HG02571 (cell line): Measurements from ENCODE around the gene KRT78.

ENCODE experiments used
- ATAC-seq: cut with Tn5 transposase; IDR thresholded peaks from one replicate; pipeline ENCODE4 v1.9.1; 2021; ENCODE audit warnings: mild to moderate bottlenecking, moderate library complexity; ENCODE audit not compliant: unreplicated experiment

KRT78 gene

GRCh38 chr12:52813203-52813819, 35.5 kb downstream of the KRT78 start:
- ATAC-seq: no peak

- ATAC-seq: no peak
These were observed 36.0 kb downstream of the KRT78 start for GRCh38 chr12:52812749-52813148.

DNA sequence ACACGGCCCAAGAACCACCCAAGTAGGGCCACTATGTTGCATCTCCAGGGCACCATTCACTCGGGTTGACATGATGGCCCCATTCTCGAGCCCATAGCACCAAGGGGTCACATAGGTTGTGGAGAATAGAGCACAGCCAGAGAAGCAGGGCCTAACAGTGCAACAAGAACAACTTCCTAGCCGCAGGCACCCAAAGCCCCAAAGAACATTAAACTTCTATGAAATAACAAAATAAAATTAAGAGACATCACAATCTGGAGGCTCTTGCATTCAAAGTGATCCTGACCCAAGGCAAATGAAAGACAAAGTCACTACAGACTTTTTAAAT, 36.8 kb downstream of the KRT78 start:
- no peak for ATAC-seq

GRCh38 chr12:52811191-52812072, 37.4 kb downstream of the KRT78 start:
- ATAC-seq: no peak

DNA sequence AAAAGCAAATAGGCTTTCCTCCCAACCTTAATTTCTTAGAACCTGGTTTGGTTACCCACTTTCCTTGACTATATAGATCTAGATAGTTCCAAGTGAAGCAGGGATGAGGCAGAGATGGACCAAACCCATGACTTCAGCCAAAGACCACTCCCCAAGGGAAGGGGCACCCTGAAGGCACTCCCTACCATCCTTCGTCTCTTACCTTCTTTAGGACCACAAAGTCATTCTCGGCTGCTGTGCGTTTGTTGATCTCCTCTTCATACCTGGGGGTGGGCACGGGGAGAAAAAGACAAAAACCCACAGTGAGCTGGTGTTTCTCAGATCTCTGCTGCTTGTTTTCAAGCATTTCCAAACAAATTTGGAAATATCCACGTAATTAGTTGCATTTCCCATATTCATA, 38.2 kb downstream of the KRT78 start:
- no peak for ATAC-seq

DNA sequence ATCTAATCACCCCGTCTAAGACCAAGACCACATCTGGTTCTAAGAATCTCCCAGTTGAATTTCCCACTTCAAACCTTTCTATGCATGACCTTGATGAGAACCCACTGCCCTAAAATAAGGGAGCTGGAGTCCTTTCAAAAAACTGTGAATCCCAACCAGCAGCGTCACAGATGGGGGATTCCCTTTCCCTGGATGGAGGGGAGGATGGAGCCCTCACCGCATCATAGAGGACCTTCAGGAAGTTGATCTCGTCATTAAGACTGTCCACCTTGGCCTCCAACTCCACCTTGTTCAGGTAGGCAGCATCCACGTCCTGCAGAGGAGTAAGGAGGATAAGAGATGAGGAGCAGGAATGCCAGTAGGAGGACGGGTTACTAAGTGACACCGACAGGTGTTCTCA, 39.6 kb downstream of the KRT78 start:
- ATAC-seq: no peak

- ATAC-seq: no peak
These were observed 40.1 kb downstream of the KRT78 start for GRCh38 chr12:52808573-52809160.

DNA sequence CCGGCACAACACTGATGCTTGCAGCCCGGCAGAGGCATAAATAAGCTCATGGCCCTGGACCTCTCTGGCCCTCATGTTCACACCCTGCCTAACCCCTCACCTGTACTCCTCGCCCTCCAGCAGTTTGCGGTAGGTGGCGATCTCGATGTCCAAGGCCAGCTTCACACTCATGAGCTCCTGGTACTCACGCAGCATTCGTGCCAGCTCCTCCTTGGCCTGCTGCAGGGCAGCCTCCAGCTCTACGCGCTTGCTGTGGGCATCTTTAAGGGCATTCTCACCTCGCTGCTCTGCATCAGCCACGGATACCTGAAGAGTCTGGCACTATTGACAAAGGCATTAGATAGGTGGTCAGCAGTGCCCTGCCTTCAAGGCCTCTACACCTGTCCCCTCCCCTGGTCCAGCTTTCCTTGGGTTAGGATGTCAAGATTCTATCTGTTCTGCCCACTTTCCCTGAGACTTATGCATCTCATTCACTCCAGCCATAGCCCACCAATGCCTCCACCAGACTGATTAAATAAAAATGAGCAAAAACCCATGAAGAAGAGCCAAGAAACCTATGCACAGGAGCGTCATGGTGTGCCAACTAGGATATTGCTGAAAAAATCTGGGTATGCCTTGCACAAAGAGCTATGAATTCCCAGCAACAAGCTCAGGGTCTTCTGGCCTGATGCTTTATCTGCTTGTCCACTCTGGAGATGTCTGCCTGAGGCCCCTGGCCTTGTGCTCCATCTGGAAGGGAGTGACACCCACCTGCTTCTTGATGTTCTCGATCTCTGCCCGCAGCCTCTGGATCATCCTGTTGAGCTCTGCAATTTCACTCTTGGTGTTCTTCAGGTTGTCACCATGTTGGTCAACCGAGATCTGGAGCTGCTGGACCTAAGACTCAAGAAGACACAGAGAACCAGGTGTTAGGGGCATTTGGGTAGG, 41.0 kb downstream of the KRT78 start:
- ATAC-seq: no peak

DNA sequence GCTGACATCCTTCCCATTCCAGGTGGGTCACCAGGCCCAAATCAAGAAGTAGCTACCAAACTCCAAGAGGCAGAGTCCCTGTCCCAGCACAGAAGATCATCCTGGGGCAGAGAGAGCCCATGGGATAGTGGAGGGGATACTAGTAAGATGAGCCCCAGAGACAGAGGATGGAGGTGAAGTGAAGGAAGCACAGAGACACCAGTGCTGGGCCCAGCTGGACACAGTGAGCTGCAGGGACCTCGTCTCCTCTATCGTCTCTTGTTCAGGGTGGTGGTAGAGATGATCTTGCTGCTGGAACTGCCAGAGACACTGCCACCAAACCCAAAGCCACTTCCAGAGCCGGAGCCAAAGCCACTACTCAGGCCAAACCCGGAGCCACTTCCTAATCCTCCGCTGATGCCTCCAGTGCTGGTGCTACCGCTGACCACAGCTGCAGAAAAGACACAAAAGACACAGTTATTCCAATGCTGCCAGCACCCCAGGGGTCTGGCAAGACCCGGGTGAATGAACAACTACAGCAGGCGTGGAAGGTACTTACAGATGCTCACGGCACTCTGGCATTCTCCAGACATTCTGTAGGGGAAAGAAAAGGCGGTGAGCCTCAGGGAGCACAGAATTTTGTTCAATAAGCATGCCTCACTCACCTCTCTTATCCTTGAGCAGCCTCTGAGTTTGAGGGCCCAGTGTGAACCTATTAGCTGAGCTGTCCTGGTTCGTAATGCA, 41.8 kb downstream of the KRT78 start:
- ATAC-seq: no peak

DNA sequence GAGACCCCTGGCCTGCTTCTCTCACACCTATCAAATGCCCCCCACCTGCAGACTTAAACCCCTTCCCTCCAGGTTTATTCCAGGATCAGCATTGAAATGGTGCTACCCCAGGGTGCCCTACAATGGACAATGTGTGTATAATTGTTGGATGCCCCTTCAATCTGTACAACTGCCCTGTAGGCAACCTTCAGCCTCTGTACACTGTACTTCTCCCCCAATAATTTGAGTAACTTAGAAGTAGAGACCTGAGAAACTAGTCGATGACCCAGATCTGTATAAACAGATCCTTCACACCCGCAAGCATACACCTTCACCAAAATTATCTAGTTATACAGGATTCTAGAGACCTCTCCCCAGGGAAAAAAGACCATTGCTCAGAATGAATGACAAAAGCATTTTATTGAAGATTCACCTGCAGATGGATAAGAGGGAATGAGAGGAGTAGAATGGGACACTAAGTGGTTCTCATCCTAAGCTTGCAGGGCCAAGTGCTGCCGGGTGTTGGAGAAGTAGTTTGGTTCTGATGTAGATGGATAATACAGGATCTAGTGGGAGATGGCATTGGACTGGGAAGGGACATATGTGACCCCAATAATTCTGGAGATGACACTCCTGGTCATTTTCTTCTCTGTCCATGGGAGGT, 42.5 kb downstream of the KRT78 start:
- no peak for ATAC-seq

DNA sequence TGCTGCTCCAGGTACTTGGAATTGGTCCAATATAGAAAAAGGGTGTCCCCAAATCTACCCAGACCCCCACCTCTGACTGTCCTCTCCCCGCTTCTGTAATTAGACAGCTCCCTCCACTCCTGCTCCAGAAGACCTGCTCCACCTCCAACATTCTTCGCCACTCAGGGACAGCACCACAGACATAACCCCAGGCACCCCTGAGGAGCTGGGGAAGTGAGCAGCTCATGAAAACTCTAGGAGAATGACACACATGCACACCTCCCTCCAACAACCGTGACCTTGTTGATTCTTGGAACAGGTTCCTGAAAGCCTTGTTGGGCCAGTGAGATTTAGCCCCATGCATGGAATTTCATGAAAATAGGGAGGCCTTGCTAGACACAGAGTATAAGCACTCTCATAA, 43.1 kb downstream of the KRT78 start:
- no peak for ATAC-seq

- no peak for ATAC-seq
These were observed 43.8 kb downstream of the KRT78 start for GRCh38 chr12:52805000-52805399.

DNA sequence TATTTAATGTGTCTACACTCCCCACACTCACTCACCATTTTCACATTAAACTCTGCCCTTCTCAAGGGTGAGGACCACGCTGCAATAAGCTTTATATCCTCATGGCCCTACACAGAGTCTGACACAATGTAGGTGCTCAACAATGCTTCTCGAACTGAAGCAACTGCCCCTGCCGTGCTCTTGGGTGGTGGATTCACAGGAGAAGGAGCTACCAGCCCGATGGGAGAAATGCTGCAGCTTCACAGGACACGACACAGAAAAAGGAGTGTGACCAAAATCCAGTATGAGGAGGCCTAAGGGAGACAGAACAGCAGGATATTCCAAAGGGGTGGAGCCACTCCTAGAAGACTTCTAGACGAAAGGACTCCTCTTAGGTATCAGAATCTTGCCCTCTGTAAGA, 46.4 kb downstream of the KRT78 start:
- ATAC-seq: no peak

DNA sequence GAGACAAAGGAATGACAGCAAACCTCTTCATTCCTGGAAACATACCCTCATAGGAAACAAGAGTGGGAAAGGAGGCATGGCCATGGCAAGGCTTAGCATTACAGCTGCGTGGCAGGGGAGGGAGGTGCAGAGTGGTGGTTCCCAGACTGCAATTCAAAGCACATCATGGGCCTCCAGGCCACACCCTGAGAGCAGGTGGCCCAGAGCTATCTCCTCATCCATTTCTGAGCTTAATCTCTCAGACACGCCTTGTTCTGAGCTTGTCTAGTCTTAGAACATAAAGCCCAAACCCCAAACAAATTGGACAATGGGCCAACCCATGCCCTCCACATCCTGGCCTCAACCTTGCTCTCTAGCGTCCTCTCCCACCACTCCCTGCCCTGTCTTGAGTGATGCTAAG, 47.0 kb downstream of the KRT78 start:
- ATAC-seq: no peak

- no peak for ATAC-seq
These were observed 48.4 kb downstream of the KRT78 start for GRCh38 chr12:52800259-52800917.

DNA sequence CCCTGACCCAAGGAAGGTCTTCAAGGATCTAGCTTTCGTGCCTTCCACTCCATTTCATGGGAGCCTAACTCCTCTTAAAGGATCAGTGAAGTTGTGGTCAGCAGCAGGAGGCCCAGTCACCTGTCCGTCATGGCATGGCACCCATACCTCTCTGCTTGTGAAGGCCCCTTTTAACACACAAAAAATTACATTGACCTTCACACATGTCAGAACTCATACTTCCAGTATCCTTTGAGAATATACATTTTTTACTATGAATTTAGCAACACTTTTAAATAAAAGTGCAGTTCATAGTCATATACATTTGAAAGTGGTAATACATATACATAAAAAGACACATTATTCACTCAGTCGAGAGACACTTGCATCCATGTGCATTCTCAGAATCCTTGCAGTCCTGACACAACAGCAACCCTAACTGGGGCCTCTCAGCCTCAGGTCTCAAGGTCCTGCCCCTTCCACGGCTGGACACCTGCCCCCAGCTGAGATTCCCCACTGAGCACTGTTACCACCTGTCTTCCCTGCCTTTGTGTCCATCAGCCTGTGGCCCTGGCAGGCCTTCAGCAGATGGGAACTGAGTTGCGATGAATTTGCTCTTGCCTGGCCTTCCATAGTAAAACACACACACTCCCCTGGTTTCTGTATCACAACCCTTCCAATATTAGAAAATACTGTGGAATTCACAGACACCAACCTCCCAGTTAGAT, 49.1 kb downstream of the KRT78 start:
- ATAC-seq: no peak

- no peak for ATAC-seq
These were observed 49.9 kb downstream of the KRT78 start for GRCh38 chr12:52798671-52799504.
